UCSD-AML1 (cell line): ENCODE measurements around the gene AFAP1L2.

Experiments
- DNase-seq: peaks from one replicate; lab custom pipeline; 2025; ENCODE audit not compliant: unreplicated experiment; lab: John Stamatoyannopoulos, UW

AFAP1L2 gene, protein sequence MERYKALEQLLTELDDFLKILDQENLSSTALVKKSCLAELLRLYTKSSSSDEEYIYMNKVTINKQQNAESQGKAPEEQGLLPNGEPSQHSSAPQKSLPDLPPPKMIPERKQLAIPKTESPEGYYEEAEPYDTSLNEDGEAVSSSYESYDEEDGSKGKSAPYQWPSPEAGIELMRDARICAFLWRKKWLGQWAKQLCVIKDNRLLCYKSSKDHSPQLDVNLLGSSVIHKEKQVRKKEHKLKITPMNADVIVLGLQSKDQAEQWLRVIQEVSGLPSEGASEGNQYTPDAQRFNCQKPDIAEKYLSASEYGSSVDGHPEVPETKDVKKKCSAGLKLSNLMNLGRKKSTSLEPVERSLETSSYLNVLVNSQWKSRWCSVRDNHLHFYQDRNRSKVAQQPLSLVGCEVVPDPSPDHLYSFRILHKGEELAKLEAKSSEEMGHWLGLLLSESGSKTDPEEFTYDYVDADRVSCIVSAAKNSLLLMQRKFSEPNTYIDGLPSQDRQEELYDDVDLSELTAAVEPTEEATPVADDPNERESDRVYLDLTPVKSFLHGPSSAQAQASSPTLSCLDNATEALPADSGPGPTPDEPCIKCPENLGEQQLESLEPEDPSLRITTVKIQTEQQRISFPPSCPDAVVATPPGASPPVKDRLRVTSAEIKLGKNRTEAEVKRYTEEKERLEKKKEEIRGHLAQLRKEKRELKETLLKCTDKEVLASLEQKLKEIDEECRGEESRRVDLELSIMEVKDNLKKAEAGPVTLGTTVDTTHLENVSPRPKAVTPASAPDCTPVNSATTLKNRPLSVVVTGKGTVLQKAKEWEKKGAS

DNA sequence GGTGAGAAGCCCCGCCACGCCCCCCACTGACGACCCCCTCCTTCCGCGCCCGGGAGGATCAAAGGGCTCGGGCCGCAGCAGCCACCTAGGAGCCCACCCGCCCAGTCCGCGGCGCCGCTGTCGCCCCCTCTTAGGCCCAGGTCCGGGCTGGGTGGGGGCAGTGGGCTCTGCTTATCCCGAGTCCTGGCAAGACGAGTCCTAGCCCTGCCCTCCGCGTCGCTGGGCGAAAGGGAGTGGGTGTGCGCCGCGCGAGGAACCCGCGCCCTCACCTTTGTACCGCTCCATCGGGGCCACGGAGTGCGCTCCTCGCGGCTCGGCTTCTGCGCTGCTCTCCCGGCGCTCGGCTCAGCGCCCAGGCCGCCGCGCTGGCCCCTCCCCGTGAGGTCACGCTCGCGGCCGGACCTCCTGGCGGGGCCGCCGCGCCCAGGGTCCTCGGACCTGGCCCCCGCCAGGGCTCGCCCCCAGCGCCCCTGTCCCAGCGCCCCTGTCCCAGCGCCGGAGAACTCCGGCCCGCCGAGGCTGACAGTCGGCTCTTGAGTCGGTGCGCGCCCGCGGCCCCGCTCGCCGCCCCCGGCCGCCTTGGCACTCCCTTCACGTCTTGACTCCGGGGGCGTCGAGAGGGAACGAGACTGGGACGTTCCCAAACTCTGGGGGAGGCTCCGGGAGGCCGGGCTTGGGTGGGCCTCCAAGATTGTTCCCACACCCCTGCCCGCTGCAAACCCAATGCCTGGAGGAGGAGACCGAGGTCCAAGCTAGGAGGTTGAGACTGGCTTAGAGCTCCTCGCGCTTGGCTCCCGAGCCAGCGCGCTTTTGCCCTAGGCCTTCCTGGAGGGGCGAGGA is at the start of gene AFAP1L2:
AFAP1L2 (minus strand) TSS at position 332 of the 840 bp plus-strand sequence; CDS start at position 285, 47 bp downstream.
- DNase-seq = no peak

DNA sequence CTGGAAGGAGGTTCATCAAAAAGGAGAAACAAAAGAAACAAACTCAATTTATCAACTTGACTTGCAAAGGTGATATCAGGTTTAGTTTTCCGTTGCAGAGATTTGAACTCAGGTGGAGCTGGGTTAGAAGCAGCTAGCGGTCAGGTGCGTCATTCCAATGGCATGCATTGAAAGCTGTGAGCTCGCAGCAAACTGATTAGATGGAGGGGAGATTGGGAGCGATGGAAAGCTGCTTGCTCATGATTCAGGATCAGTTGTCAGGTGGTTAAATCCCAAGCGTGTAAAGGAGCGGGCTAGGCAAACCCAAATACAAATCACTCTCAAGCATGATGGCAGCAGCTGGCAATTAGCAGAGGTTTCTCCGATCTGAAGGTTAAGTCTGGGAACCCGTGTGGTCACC is 49.3 kb upstream of the AFAP1L2 start:
- DNase-seq = no peak

DNA sequence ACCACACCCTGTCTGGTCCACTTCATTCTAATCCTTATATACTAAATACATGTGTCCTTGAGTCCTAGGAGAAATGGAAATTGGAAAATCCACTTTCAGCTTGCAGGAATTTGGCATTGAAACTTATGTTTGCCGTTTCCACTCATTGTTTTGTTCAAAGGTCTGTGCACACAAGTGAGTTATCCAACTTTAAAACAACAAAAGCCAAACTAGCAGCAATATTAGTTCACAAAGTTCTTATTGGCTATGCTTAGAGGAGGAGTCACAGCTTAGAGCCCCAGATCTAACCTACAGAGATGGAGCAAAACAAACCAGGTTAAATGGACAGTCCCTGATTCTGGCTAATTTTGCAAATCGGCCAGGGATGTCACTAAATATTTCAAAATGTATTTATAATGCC is 44.6 kb upstream of the AFAP1L2 start:
- no peak for DNase-seq

DNA sequence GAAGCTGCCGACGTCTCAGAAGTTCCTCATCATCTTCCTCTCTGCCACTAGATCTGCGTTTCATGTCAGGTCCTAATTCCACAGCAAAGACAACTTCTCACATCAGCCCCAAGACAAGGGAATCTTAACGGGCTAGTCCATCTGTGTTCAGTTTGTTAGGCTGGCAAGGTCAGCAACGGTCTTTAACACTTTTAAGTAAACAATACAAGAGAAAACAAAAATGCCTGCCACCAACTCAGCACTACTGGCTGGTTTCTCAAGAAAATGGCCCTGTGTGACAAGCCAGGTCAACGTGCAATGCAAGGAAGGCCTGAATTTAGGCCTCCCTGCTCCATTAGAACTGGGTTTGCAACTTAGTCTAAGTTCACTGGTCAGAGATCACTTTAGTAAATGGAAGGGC is 41.0 kb upstream of the AFAP1L2 start:
- DNase-seq = no peak

DNA sequence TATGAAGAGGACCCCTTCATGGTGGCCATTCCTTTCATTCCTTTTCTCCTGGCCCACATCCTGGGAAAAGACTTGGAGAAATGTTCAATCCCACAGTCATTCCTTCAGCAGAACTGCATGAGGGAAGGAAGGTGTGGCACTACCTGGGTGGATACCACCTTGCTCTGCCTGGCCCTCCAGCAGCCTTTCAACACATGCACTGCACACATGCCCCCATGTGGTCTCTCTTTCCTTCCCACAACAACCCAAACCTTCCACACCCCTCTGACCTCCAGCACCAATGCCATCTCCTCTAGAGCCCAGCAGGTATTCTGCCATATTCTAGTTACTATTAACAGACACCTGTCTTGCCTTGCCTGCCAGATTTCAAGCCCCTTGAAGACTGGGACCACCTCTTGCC is 40.5 kb upstream of the AFAP1L2 start:
- no peak for DNase-seq

DNA sequence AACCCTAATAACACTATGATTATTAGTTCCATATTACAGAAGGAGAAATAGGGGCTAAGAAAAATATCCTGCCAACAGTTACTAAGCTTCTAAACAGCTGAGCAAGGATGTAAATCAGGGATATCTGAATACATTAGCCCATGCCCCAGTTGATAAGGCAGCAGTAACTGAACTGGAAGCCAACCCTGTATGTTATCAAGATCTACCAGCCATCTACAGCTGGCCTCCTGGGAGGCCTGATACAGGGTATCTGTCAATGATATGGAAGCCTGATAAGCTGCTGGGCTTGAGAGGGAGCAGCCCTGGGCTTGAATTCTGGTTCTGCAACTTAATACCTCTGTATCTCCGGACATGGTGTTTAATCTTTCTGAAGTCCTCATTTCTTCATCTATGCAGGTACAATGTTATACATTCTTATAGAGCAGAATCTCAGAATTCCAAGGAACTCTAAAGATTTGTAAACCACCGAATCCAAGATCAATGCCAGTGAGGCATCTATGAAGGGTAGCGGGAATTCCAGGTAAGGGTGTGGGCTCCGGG is 37.9 kb upstream of the AFAP1L2 start:
- no peak for DNase-seq

DNA sequence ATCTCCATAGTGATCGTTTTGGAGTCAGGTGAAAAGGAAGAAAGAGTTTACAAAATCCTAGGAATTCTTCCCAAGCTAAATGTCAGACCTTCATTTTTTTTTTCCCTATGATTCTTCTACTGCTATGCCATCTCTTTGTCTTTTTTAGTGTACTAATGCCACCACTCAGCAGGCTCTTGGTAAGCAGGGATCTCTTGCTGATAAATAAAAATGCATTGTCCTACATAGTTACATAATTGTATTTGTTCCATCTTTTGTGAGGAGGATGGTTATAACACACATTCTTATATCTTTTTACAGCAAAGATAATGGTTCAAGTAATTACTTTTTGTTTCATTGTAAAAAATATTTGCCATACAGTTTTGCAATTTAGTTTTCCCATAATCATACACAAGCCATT is 36.8 kb upstream of the AFAP1L2 start:
- DNase-seq = no peak

DNA sequence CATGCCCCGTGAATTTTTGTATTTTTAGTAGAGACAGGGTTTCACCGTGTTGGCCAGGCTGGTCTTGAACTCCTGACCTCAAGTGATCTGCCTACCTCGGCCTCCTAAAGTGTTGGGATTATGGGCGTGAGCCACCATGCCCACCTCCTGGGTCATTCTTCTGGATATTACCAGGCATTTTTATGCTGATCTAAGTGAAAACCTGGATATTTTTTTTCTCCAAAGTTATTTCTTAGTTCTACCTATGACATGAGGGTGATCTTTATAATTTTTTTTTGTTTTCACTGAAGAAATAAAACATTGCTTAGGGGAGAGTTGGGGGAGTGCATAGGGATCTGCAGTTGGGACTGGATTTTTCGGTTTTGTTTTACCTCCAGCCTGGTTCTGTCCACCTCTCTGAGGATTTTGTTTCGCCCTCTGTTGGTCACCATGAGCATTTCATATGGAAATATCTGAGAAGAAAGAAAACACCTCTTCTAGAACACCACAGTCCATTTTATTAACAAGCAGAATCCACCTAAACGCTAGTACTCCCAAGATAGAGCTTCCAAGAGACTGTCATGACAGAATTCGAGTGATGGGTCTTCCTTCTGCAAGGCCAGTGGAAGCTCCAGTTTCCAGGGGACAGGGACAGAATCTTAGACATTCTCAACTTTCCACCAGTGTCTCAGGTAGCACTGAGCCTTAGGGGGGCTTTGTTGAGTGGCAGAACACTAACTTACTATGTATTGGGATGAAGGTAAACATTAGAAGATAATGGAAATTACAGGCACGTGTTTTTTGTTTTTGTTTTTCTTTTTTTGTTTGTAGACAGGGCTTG is 33.4 kb upstream of the AFAP1L2 start:
- no peak for DNase-seq

DNA sequence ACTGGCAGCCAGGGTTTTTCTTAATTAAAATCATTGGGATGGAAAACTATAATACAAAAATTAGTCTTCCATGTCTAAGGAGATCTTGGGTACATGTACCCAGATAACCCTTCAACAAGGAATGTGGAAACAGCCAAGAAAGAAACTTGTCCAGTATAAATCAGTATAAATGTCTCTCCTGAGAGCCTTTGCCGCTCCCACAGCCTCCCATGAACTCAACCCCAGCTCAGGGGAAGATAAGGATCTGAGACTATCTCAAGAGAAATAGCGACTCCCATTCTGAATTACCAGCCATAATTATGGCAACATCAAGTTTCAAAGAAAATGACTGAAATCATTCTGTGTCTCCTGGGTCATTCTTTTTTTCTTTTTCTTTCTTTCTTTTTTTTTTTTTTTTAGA is 32.6 kb upstream of the AFAP1L2 start:
- no peak for DNase-seq

DNA sequence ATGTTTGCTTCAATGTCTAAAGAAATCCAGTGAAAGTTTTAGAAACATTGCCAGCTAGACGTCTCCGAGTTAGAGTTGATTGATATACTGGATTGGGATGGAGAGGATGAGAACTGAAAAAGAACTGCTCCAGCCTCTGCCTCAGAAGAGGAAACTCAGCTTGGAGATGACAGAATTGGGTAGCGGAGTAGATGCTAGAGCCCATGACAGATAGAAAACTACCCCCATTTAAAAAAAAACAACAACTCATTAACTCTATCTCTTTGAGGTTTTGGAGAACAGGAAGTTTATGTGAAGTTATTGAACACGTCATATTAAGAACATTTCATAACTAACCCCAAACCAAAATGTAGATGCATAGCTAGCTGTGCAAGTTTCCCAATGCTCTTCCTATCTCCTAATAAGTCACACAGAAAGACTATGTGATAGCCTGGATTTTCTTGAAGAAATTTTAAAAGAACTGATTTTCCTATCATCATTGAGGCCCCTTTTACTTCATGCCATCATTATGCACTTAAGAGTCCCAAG is 28.3 kb upstream of the AFAP1L2 start:
- no peak for DNase-seq

DNA sequence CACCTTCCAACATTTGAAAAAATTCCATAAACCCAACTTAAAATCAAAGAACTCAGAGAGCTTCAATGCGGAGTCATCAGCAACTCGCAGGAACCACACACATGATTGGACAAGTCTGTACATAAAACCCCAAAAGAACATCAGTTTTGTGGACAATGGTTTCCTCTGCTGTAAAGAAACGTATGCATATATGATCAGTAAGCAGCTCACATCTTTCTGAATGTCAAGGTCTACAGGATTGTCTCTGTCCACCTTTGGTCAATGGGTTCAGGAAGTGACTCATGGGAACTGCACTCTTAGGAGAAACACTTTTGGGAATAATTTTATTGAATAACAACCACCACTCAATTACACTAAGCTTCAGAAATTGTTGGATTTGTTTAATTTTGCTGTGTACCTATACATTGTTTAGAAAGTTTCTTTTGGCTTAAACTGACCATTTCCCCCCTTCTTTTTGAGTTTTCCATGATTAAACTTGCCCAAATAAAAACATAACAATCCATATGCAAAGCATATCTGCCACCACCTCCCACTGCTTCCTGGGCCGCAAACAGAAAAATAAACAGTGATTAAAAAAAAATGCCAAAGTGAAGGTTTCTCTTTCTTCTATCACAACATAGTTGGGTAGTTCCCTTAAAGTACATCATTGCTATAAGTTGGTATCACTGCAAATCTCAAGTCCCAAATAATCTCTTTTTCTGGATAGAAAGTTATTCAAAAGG is 27.3 kb upstream of the AFAP1L2 start:
- DNase-seq = no peak

DNA sequence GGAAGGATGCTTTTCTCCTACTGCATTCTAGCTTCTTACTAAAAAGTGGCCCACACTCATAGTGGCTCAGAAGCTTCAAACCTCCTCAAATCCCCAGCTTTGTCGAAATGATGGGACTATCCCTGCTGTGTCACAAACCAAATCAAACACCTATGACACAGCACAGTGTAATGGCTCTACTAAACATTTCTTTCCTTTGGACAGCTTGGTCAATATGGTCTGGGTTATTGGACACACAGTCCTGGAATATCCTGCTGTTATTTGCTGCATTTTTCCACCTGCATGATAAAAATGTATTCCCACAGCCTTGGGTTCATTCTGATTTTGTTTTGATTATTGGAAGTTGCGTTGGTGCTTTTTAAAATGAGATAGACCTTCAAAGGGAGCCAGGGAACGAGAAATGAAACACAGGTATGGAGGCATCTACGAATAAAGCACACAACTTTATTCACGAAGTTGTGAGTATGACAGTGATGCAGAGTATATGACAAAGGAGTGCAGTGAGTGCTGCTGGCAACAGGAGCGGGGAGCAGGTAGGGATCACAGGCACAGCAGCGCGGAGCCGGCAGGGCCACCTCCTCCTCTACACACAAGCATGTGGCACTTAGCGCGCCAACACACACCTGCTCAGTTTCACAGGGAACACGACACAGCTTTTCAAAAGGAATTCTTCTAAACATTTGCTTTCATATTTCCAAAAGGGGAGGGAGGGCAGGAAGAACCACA is 26.5 kb upstream of the AFAP1L2 start:
- DNase-seq = no peak

DNA sequence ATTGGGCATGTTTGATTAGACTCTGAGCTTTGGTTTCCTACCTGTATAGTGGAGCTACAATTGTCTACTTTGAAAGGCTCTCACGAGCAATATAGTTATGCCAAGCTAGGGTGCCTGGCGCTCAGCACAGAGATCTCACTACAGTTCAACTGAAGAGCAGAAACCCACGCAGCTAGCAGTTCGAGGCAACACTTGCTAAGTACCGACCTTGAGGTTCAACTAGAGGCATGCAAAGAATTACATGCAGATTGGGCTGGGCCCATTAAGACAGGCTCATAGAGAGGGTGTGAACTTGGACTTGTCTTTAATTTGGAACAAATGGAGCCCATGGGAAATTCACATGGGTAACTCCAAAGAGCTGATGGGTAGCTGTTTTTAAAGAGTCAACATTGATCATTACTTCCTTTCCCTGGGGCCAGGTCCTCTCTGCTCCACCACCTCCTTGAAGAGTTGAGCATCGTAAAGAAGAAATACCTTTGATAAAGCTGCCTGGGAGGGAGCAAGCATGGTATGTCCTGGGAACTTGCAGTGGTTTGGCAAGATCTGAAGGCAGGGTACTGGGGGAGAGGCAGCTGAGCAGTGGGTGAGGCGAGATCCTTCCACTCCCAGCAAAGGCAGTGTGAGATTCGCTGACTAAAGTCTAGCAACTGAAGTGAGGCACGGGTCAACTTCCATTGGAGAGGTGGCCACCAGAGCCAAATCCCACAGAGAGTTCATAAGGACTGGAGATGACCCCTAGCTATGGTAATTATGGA is 25.5 kb upstream of the AFAP1L2 start:
- DNase-seq = no peak

DNA sequence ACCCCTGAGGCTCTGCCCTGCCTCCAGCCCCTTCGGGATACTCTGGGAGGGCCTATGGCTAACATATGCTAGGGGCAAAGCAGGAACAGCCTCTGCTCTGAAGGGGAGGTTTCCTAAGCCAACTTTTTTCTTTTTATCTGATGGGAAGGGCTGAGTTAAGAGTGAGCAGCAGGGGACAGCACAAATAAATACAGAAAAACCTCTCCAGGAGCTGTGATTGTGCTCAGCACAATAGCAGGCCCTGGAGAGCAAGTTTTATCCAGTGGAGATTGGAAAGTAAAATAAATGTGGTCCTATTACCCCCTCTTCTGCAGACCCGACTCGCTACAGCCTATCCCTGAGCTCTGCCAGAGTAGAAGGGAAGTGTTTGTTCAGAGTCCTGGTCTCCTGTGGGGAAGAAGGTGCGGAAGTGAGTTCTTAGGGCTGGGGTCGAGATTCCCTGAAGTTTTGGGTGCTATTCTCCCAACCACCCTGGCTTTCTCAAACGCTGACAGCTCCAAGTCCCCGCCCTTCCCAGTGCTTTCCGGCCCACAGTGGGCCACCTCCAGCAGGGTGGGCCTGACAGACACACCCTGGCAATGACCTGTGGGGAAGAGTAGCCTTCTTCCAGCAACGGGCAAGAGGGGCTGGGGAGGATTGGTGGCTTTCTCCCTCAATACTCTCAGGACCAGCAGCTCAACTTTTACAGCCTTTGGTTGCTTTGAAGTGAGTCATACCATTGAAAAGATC is 23.0 kb upstream of the AFAP1L2 start:
- DNase-seq = no peak

DNA sequence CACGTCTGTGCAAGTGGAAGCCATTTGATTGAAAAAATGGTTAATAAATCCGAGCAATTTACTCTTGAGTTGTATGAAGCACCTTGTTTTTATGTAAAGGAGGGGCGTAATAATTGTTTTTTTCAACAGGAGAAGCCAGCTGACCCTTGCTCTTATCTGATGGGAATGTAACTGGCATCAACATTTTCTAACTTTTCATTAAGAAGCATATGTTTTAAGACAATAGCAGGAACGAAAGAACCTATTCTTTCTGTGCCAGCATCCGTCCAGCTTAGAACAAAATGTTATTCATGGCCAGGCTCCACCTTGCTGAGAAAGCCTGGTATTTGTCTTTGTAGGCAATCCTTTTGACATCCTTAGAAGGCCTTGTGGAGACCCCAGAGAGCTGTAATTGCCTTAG is 22.2 kb upstream of the AFAP1L2 start:
- DNase-seq = no peak

DNA sequence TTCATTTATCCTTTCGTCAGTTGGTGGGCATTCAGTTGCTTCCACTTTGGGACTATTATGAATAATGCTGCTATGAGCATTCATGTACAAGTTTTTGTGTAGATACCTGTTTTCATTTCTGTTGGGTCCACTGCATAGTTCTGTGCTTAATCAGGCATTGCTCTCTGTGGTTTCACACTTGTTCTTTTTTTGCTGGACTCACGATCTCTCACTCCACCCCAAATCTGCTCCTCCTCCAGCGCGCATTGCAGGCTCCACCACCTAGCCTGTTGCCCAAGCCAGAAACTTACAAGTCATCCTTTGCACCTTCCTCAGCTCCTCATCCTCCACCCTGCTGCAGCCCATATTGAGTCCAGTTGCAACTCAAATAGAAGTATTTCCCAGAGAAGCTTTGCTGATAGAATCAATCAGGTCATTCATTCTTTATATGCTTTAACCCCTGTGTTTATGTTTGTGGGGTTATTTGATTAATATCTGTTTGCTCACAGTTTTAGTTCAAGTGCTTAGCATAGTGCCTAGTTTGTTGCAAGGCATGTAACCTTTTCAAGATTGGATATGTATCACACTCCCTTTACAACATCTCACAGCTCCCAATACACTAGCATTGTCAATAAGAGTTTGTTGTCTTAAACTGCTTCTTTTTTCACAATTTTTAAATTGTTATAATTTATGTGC is 16.6 kb upstream of the AFAP1L2 start:
- no peak for DNase-seq

DNA sequence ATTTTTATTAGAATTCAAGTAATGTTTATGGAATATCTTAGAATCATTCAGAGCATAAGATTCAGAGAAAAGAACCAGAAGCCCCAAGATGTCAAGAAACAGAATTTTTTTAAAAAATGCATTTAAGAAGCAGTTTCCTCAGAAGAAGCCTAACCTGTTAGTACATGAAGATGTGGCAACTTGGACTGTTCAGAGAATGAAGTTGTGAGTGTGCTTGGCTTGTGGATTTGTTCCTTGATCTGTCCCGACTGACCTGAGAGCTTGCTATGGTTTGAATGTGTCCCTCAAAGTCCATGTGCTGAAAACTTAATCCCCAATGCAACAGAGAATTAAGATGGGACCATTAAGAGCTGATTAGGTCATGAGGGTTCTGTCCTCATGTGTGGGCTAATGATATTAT is 13.8 kb upstream of the AFAP1L2 start:
- no peak for DNase-seq
